HCT116 (cell line): ENCODE measurements around the gene PRPF6.

Source experiments
- CTCF ChIP-seq, 3 experiments: fragments of 200-600 bp in 1 of 3; sonication (generic) in 1 of 3; IDR thresholded peaks in 2 of 3; conservative IDR thresholded peaks in 1 of 3; 2 replicates each; pipeline ENCODE4 v1.5.1; 2012 to 2017; ENCODE audit warnings: low read depth in 2 of 3, low read length in 2 of 3, antibody characterized with exemption in 1 of 3, borderline replicate concordance in 1 of 3, control low read depth in 1 of 3, mild to moderate bottlenecking in 1 of 3, mixed read lengths in 1 of 3, mixed run types in 1 of 3, moderate library complexity in 1 of 3; ENCODE audit not compliant: insufficient read depth in 1 of 3
- ELF1 ChIP-seq: IDR thresholded peaks from 2 replicates; pipeline ENCODE4 v1.6.1; 2012; ENCODE audit warnings: low read depth, borderline replicate concordance
- EZH2 ChIP-seq: fragments of 200-600 bp; sonication (generic); IDR thresholded peaks from 2 replicates; pipeline ENCODE4 v1.6.1; 2017; ENCODE audit warnings: antibody characterized with exemption, mixed run types
- EZH2phosphoT487 ChIP-seq: fragments of 200-600 bp; IDR thresholded peaks from 2 replicates; pipeline ENCODE4 v1.6.1; 2018; ENCODE audit warnings: antibody characterized with exemption, borderline replicate concordance
- POLR2A ChIP-seq: IDR thresholded peaks from 2 replicates; pipeline ENCODE4 v1.7.0; 2011; ENCODE audit warnings: borderline replicate concordance; ENCODE audit not compliant: insufficient read depth, insufficient read length; ENCODE audit errors: extremely low read depth
- REST ChIP-seq: IDR thresholded peaks from 2 replicates; pipeline ENCODE4 v1.6.1; 2012; ENCODE audit warnings: low read depth
- SP1 ChIP-seq: IDR thresholded peaks from 2 replicates; pipeline ENCODE4 v1.6.1; 2012; ENCODE audit warnings: low read depth
- ZFX ChIP-seq: fragments of 450-650 bp; IDR thresholded peaks from 2 replicates; pipeline ENCODE4 v1.6.1; 2017

DNA sequence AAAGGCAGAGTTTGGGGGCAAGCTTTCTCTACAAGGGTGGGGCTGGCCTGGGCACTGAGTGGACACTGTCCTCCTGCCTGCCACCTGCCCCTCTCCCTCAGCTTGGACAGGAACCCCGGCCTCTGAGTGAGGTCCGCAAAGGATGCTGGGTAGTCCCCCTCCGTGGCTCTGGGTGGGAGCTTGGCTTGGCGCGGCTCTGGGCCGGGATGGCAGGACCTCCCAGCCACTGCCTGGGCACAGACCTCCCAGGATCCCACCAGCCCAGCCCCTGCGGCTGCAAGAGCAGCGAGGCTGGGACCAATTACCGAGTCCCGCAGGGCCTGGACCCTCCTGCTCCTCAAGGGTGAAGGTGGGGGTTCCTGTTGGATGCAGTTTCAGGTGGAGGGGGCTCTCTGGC, 71.4 kb downstream of the PRPF6 start:
- no peak for TF ChIP-seq ZFX
- no peak for TF ChIP-seq ELF1
- TF ChIP-seq REST, result no peak
- no peak for TF ChIP-seq CTCF (IDR thresholded peaks at IDR 0.05 in 2 of 3, conservative IDR thresholded peaks at IDR 0.05 in 1 of 3; ENCODE audit: borderline replicate concordance in 1 of 3, insufficient read depth in 1 of 3, low read depth in 2 of 3, low read length in 2 of 3)
- TF ChIP-seq EZH2, result no peak
- TF ChIP-seq EZH2phosphoT487, result no peak
- no peak for TF ChIP-seq POLR2A
- TF ChIP-seq SP1, result no peak
